Stimulated activated CD4-positive, alpha-beta T cell treated with anti-CD3 and anti-CD28 coated beads, Interleukin-12 subunit alpha, Interleukin-12 subunit beta, amount 100 ng/mL, for 4 hours (primary cell): ENCODE measurements around the gene ENDOU.
"Not testable (repeated sequence)": the region's sequence is repeated elsewhere in the genome, so short reads cannot be mapped to it uniquely, and the experiment has no call there.

Source experiments
- DNase-seq: peaks from one replicate; pipeline ENCODE4 v3.0.0-alpha.2; 2020

The ENDOU gene

DNA sequence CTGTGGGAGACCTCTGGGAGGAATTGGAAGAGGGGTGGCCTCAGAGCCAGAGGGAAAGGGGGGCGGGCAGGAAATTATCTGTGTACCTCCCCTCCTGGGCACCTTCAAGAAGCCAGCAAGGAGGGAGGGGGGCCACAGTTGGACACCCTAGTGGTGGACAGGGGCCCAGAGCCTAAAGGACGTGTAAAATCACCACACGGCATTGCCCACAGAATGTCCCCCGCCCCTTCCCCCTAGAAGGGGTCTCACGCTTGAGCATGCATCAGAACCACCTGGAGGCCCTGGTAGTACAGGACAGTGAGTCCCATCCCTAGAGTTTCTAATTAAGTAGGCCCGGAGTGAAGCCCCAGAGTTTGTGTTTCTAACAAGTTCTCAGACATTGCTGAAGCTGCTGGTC lies 8.2 kb downstream of the ENDOU start:
- DNase-seq = no peak

DNA sequence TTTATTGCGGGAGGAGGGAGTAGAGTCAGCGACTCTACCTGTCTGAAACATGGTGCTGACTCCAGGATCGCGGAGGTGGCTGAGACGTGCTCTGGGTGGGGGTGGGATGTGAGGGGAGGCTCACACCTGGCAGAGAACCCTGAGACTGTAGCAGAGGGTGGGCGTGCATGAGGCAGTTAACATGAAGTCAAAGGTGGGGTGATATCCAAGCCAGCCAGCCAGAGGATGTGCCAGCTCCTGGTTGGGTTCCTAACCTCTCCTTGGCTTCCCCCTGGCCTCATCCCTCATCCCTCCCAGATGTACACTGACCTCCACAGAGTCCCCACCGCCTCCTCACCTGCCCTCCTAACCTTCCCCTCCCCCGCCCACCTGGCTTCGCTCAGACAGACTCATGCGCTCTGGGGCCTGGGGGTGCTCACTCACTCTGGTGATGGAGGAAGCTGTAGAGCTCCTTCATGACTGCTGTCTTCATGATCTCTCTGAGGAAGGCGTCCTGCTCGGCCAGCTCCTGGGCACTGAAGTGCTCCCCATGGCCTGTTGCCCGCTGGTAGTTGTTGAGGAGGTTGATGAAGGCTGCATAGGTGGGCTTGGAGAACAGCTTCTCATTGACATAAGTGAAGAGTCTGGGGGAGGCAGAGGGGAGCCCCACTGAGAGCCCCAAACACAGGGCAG lies 9.3 kb downstream of the ENDOU start:
- DNase-seq = no peak

DNA sequence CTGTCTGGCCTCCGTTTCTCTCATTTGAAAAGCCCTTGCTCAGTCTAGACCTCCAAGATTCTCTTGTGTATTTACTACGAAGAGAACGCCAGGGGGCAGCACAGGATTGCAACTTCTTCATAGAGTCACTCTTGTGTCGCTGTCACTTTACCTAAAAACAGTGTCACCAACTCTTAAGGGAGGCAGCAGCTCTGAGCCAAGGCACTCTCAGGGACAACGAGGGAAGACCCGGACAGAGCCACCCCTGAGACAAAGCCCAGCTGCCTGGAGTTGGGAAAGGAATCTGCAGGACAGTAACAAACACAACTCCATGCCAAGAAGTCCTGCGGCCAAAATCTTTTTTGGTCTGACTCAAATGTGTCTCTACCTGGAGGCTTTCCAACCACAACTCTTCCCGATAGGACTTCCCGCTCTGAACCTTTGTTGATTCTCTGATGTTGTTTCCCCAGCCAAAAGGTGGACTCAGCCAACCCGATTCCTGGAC lies 9.9 kb downstream of the ENDOU start:
- DNase-seq = peak; percentile 76

DNA sequence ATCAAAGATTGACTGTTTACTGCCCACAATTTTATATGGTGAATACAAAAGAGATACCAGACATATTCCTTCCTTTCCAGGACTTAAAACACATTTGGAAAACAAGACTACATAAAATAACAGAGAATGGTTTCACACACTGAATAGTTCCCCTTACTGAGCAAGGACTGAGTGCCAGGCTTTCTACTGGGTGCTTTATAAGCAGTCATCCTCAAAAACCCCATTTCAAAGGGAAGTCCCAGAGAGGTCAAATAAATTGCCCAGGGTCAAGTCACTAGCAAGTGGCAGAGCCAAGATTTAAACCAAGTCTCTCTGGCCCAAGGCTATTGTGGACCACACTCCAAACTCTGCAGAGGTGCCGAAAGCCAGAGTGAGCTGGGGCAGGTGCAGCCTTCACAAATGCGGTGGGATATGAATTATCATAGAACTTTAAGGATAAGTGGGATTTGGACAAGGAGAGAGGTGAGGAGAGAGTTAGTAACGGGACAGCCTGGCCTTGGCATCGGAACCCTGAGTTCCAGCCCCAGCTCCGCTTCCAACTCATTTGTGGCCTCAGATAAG lies 10.4 kb downstream of the ENDOU start:
- DNase-seq = no peak

DNA sequence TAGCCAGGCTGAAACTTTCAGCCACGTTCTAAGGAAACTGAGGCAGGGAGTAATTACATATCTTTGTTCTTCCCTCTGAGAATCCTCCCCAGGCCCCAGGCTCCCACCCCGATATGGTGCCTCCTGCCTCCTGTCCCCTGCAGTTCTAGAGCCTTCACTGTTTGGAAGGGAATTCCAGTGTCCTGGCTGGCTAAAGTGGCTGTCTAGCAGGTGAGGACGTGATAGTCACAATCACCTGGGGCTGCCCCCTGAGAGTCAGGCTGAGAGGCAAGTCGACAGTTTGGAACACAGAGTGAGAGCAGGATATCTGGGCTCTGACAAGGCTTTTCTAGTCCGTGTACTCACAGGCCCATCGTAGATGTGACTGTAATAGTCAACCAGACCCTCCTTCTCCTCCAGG lies 13.1 kb downstream of the ENDOU start:
- no peak for DNase-seq

DNA sequence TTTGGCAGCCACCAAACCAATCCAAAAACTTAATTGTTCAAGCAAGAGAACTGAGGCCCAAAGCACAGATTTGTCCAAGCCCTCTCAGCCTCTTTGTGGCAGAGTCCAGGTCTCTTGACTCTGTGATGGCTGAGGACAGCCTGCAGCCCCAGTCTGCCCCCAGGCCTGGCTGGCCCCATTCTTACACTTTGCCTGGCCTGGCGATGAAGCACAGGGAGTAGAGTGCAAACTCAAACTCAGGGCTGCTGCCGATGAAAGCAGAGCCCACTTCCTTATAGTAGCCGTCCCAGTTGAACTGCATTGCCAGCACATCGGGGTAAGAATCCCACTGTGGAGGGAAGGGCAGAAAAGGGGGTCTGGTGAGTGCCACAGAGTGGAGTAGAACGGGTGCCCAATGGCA lies 13.8 kb downstream of the ENDOU start:
- no peak for DNase-seq

DNA sequence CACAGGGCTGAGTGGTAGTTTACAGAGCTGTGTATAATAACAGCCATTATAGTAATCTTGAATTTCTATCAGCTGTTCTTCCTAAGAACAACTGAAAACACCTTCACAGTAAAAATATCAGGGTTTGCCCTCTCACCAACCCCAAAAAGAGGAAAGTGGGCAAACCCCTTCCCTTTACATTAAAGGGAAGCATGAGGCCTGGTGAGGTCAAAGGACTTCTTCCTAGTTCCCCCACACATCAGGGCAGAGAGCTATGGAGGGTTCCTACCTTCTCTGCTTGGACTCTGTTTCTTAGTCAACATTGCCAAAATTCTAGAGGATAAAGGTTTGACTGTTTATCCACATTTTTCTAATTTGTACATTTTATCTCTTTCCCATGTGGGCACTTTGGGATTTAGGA lies 15.0 kb downstream of the ENDOU start:
- DNase-seq = no peak

DNA sequence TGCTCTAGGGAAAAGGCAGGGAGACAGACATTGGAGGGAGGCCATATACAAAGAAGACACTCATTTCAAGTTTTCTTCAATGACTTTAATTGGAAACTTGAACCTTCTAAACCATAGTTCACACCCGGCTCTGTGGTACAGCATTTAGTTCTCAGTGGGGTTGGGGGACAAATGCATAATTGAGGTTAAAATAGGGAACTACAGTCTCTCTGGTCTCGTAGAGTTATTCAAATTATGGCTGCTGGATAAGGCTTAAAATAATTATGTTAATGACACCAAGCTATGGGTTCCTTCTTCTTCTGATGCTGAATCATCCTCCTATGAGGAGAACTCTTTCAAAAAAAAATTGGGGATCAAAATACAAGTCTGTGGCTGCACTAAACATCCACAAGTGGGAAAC lies 15.6 kb downstream of the ENDOU start:
- no peak for DNase-seq

DNA sequence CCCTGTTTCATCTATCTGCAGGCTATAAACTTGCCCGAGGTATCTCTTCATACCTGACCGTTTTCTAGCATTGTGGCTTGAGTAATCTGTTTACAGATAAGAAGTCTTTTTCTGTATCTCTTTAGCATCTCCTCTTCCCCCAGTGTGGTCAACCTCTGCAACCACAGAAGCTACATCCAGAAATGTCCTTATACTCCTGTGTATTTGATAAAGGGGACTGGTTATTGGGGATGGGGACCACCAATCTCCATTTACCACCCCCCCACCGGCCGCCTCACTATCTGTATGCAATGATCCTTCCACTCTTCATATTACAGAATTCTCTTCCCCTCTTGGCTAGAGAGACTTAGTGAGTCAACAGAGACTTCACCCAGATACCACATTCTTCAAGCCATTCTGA lies 16.1 kb downstream of the ENDOU start:
- DNase-seq = no peak

DNA sequence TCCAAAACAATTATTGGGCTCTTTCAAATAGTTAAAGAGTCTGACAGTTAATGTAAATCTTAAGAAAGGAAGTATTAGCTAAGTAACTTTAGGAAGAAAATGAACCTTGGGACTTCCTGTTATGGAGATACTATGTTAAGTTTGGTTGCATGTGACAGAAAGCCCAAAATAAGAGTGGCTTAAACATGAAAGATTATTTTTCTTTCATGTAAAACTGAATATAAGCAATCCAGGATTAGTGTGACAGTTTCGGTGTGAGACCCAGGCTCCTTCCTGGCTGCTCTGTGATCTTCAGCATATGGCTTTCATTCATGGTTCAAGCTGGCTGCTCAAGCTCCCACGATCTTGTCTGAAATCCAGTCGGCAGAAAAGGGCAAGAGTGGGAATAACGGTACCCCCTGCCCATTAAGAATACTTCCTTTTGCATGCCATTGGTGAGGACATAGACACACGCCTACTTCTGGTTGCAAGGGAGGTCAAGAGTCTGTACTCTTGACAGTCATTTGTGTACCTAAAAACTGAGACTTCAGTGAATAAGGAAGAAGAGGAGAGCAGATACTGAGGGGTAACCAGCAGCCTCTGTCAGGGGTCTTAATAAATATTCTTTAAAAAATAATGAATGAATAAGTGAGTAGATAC lies 17.3 kb downstream of the ENDOU start:
- no peak for DNase-seq

DNA sequence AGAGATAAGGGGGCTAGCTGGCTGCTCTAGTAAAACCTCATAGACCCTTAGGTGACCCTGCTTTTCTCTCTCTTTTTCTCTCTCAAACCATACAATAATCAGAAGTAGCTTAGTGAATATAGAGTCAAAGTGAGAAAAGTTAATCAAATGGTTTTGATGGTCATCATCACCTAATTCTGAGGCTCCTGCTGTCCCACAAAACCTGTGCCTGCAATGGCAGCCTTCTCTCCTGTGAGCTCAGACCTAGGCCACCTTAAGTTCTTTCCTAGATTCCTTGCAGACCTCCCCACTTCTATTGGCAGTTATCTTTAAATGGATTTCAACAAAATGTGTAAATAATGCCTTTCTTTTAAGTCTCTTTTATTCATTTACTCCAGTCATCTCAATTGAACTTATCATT lies 17.9 kb downstream of the ENDOU start:
- DNase-seq = no peak

DNA sequence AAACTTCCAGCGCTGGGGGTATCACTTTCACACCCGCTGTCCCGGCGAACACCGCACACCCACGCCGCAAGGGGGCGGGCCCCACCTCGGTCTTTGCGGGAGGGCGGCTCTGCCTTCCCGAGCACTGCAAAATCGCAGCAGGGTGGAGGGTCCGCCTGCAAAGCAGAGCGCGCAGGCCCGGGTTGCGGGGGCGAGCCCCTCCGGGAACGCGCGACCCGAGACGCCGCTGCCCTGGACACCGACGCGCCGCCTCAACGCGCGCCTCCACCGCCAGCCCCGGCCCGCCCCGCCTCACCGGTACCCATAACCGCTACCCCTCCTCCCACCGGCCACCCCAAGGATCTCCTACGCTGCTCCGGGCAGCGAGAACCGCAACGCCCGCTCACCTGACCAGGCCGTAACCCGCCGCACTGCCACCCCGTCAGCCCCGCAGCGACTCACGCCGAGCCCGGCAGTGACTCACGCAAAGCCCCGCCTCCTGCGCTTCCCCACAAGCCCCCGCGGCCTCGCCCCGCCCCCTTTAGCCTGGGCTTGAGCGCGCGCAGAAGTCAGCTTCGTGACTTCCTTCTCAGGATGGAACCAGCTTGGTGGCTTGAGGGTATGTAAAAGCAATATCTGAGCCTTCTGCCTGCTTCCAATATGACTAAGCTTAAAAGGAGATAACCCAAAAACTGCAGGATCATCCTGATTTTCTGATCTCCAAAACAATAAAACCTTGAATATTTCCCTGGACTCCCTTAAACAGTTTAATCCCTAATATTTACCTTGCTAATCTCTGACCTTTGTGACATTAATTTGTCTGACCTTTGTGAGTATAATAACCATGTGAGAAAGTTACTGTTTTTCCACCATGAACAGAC lies 19.5 kb downstream of the ENDOU start, which contains the start of gene RPAP3:
Gene RPAP3, minus strand, starts transcription at position 465 of the 860 bp plus-strand sequence. CDS start 3,190 bp downstream, outside the sequence.
- peak; percentile 99 for DNase-seq

DNA sequence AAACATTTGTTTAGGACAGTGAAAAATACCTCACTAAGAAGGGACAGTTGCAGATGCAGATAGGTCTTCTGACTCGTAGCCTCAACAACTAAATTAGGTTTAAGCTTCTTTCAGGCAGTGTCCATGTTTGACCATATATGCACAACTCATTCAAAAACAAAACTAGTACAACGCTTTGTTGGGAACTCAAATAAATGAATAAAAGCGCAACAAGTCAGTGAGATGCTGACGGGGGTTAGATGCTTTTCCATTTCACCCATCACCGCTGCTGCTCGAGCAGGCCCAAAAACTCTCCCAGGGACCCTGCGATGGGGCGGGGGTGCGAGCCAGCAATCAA lies 20.1 kb downstream of the ENDOU start:
- DNase-seq = no peak

DNA sequence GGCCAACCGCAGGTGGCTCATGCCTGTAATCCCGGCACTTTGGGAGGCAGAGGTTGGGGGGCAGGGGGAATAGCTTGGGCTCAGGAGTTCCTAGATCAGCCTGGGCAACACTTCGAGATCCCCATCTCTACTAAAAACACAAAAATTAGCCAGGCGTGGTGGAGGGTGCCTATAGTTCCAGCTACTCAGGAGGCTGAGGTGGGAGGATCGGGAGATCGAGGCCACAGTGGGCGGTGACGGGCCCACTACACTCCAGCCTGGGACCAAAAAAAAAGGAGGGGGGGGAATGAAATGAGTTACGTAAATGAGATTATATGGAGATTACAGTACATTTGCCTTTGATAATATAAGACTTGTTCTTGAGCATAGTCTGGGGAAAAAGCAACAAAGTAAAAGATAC lies 20.6 kb downstream of the ENDOU start:
- DNase-seq = no peak

DNA sequence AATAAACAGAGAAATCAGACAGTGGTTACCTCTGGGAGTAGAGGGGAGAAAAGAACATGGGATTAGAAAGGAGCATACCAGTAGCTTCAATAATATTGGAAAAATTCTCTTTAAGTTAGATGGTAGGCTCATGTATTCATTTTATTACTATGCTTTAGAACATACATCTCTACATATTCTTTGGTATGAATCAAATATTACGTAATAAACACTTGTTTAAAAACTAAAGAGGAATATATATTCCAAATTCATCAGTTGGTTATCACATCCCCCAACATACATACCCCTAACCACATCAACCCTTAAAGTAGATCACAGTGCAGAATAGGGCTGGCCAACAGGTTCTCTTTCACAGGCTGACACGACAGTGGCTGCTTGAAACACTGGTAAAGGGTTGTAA lies 25.0 kb downstream of the ENDOU start:
- DNase-seq = no peak

DNA sequence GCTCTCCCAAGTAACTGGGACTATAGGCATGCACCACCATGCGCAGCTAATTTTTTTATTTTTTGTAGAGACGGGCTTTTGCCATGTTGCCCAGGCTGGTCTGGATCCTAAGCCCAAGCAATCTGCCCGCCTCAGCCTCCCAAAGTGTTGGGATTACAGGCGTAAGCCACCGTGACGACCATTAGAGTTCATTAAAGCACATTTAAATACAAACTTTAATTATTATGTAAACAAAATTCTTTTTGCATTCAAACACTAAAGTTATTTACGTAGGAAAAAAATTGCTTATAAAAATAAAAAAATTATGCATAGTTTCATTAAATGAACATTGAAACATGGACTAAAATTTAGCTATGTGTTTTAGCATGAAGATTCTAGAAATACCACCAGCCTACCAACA lies 26.7 kb downstream of the ENDOU start:
- no peak for DNase-seq

DNA sequence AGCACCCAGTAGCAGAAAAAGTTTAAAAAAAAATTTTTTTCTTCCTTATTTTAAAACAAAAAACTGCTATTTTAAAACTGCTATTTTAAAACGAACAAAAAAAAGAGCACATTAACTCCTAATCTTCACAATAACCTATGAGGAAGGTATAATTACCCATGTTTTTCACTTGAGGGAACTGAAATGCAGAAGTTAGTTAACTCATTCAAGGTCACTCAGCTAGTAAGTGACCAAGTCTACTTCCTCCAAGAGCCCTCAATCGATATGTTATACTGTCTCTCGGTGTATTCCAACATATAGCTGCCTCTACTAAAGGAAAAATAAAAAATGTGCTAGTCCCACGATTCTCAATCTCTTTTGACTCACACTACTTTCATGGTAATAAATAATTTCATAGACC lies 27.2 kb downstream of the ENDOU start:
- no peak for DNase-seq

DNA sequence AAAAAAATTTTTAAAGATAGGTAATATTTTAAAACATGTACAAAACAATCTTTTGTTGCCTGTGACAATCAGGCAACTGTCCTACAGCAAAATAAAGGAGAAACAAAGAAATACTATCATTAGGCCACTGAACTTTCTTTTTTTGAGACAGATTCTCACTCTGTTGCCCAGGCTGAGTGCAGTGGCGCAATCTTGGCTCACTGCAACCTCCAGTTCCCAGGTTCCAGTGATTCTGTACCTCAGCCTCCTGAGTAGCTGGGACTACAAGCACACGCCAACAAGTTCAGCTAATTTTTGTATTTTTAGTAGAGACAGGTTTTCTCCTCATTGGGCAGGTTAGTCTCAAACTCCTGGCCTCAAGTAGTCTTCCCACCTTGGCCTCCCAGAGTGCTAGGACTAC lies 36.1 kb downstream of the ENDOU start:
- no peak for DNase-seq

DNA sequence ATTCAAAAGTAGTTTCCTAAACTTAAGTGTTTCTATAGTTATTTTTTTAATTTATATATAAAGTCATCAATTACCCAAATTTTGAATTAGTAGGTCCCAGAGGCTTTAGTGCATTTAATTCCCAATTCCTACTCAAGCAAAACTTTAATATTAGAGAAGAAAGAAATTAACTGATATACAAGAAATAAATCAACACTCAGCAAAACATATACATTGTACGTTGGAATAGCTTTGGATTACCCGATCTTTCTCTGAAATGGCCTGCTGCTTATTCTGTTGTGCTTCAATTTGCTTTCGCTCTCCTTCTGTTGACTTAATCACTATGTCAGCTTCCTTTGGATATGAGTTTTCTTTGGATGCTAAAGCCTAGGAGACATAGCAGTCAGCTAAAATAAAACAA lies 37.7 kb downstream of the ENDOU start:
- no peak for DNase-seq

DNA sequence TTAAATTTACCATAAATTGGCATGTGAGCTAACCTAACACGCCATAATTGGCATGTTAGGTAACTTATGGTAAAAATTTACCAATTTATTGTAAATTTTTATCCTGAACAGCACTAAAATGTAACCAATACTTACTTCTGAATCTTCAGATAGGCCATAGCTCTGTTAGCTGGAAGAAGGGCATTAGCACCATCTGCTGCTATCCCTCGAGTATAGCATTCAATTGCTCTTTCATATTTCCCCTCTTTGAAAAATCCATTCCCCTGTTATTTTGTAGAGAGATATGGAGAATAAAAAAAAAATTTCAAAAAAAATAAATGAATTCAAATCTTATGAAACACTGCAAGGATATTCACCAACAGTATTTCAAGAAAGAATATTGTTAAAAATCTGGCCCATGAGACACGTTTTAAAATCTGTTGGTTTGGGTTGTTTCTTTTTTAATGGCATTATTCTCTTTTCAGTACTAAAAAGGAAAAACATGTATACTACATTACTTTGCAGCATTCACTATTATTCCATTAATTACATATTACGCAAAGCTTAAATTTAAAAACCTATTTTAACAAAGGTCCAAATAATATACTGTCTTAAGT lies 38.5 kb downstream of the ENDOU start:
- no peak for DNase-seq

DNA sequence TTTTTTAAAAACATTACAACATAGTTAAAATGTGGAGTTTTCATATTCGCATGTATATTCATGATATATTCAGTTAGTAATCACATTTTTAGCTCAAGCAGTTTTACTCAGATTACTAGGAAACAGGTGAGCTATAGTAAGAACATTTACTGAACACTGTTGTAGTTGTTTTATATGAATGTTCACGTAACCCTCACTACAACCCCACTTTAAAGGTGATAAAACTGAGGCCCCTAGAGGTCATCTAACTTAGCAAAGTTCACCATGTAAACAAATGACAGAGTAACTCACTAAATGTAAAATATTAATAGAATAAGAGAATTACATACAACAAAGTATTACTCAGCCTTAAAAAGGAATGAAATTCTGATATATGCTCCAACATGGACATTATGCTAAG lies 45.5 kb downstream of the ENDOU start:
- no peak for DNase-seq

DNA sequence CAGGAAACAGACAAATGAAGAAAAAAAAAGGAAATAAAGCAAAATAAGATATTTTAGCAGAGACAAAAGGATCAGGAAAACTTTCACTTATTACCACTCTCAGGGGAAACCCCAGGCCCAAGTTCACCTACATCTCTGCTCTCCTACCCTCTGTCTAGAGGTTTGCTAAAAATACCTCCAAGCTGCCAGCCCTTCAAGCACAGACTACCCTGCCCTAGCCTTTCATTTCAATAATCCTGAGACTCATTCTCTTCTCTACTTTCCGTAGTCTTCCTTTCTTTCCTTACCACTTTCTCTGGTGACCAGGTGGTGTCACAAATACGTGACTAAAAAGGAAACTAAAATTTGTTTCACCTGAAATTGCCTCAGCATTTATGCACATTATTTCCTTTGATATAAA lies 53.2 kb downstream of the ENDOU start:
- no peak for DNase-seq

DNA sequence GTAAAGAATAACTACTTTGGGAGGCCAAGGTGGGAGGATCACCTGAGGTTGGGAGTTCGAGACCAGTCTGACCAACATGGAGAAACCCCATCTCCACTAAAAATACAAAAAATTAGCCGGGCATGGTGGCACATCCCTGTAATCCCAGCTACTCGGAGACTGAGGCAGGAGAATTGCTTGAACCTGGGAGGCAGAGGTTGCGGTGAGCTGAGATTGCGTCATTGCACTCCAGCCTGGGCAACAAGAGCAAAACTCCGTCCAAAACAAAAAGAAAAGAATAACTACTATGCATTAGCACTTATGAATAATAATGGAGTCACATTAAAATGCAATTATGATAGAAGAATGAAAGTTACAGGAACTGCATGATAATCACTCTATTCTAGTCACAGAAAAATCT lies 57.4 kb downstream of the ENDOU start:
- DNase-seq = not testable (repeated sequence)
